ENCODE results near the gene OR51A7. TPM values are rescaled to one million over a fixed set of nuclear protein-coding genes. Genes with fewer than 3 reads are reported as not detected.
"Not testable (repeated sequence)": the region's sequence is repeated elsewhere in the genome, so short reads cannot be mapped to it uniquely, and the experiment has no call there.

OR51A7 gene
- total RNA-seq, 1 donor from 2014 or later: not detected

GRCh38 chr11:4936745-4937144 is 33.2 kb downstream of the OR51A7 start:
- H3K4me1 ChIP-seq (ENCODE audit: control insufficient read depth in 3 of 3, insufficient read depth in 3 of 3, low read length in 3 of 3): no peaks in the 10 kb centered on the region
- H3K9me3 ChIP-seq (ENCODE audit: control insufficient read depth in 3 of 3, low read length in 3 of 3): no peaks in the 10 kb centered on the region
- no peak overlapping the region for H3K9ac ChIP-seq (ENCODE audit: low read depth in 1 of 3, low read length in 3 of 3)
- no peak overlapping the region for H3K27ac ChIP-seq (ENCODE audit: low read depth, low read length)
- H3K27me3 ChIP-seq (ENCODE audit: control insufficient read depth in 3 of 3, insufficient read depth in 3 of 3, low read length in 3 of 3): no peaks in the 10 kb centered on the region
- no peaks in the 10 kb centered on the region for H3K36me3 ChIP-seq (ENCODE audit: control insufficient read depth in 3 of 3, insufficient read depth in 3 of 3, low read length in 3 of 3)
- no peak overlapping the region for H3K4me3 ChIP-seq (ENCODE audit: low read length in 3 of 3)

- Histone ChIP-seq H3K4me1 (ENCODE audit: control insufficient read depth in 3 of 3, insufficient read depth in 3 of 3, low read length in 3 of 3) (no peaks in the 10 kb centered on the region), H3K36me3 (ENCODE audit: control insufficient read depth in 3 of 3, insufficient read depth in 3 of 3, low read length in 3 of 3) (no peaks in the 10 kb centered on the region), H3K27ac (ENCODE audit: low read depth, low read length) (no peak within 1 kb of the TSS), H3K4me3 (ENCODE audit: low read length in 3 of 3) (no peak within 1 kb of the TSS), H3K9ac (ENCODE audit: low read depth in 1 of 3, low read length in 3 of 3) (no peak within 1 kb of the TSS), H3K27me3 (ENCODE audit: control insufficient read depth in 3 of 3, insufficient read depth in 3 of 3, low read length in 3 of 3) (no peaks in the 10 kb centered on the region), H3K9me3 (ENCODE audit: control insufficient read depth in 3 of 3, low read length in 3 of 3) (no peaks in the 10 kb centered on the region)
These were observed 43.9 kb downstream of the OR51A7 start, which contains the start of gene OR51A4 for GRCh38 chr11:4947505-4947904. TSS of gene OR51A4 (minus strand) at chr11:4947605. CDS start at chr11:4947100, 505 bp downstream.

DNA sequence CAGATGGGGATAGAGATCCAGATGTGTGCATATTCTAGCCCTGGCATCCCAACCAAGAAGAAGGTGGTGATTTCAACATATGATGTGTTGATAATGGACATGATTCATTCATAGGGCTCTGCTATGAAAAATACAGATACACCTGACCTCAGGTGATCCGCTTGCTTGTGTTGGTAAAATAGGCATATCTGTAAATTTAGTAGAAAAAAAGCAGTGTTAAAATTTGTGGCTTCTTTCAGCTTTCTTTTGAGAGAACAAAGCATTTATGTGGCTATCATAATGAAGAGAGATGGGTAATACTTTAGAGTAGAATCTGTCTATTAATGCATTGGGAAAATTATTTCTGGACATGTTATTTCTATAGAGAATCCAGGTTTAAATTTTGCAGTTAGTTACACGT is 52.0 kb downstream of the OR51A7 start, which contains the start of gene OR51A2:
TSS of gene OR51A2 (minus strand) at position 101 of the 400 bp plus-strand sequence. CDS start at position 101, 0 bp downstream.
- not testable (repeated sequence) for H3K36me3 ChIP-seq (ENCODE audit: control insufficient read depth in 3 of 3, insufficient read depth in 3 of 3, low read length in 3 of 3); H3K27ac ChIP-seq (ENCODE audit: low read depth, low read length); H3K9ac ChIP-seq (ENCODE audit: low read depth in 1 of 3, low read length in 3 of 3); H3K4me1 ChIP-seq (ENCODE audit: control insufficient read depth in 3 of 3, insufficient read depth in 3 of 3, low read length in 3 of 3); H3K9me3 ChIP-seq (ENCODE audit: control insufficient read depth in 3 of 3, low read length in 3 of 3); H3K4me3 ChIP-seq (ENCODE audit: low read length in 3 of 3); H3K27me3 ChIP-seq (ENCODE audit: control insufficient read depth in 3 of 3, insufficient read depth in 3 of 3, low read length in 3 of 3)

- H3K9ac ChIP-seq (ENCODE audit: low read depth in 1 of 3, low read length in 3 of 3): no peak overlapping the region
- H3K9me3 ChIP-seq (ENCODE audit: control insufficient read depth in 3 of 3, low read length in 3 of 3): no peaks in the 10 kb centered on the region
- H3K27me3 ChIP-seq (ENCODE audit: control insufficient read depth in 3 of 3, insufficient read depth in 3 of 3, low read length in 3 of 3): no peaks in the 10 kb centered on the region
- no peak overlapping the region for H3K27ac ChIP-seq (ENCODE audit: low read depth, low read length)
- no peaks in the 10 kb centered on the region for H3K36me3 ChIP-seq (ENCODE audit: control insufficient read depth in 3 of 3, insufficient read depth in 3 of 3, low read length in 3 of 3)
- H3K4me3 ChIP-seq (ENCODE audit: low read length in 3 of 3): no peak overlapping the region
- no peaks in the 10 kb centered on the region for H3K4me1 ChIP-seq (ENCODE audit: control insufficient read depth in 3 of 3, insufficient read depth in 3 of 3, low read length in 3 of 3)
These were observed 53.8 kb downstream of the OR51A7 start for GRCh38 chr11:4957396-4957795.

Other genes starting within 250 kb of the OR51A7 start
- 0.52 TPM for gene OR51E2, start 205.9 kb upstream of the OR51A7 start, total RNA-seq
- gene MMP26, start 199.0 kb upstream of the OR51A7 start, total RNA-seq: not detected
- not detected for gene OR51F1, start 133.8 kb upstream of the OR51A7 start, total RNA-seq
- not detected for gene OR52R1, start 99.4 kb upstream of the OR51A7 start, total RNA-seq
- not detected for gene OR51F2, start 82.5 kb upstream of the OR51A7 start, total RNA-seq
- not detected for gene OR51S1, start 54.6 kb upstream of the OR51A7 start, total RNA-seq
- not detected for gene OR51T1, start 21.9 kb upstream of the OR51A7 start, total RNA-seq
- gene OR51G2, start 15.6 kb downstream of the OR51A7 start, total RNA-seq: not detected
- not detected for gene OR51G1, start 20.6 kb downstream of the OR51A7 start, total RNA-seq
- gene OR51A4, start 43.8 kb downstream of the OR51A7 start, total RNA-seq: not detected
- not detected for gene OR51A2, start 51.9 kb downstream of the OR51A7 start, total RNA-seq
- gene OR51L1, start 91.1 kb downstream of the OR51A7 start, total RNA-seq: not detected
- not detected for gene OR52J3, start 142.7 kb downstream of the OR51A7 start, total RNA-seq
- gene OR52E2, start 155.8 kb downstream of the OR51A7 start, total RNA-seq: not detected
- not detected for gene OR52E1, start 165.8 kb downstream of the OR51A7 start, total RNA-seq
- gene OR52A5, start 234.6 kb downstream of the OR51A7 start, total RNA-seq: not detected